Urinary bladder (tissue), 4 donors: ENCODE data around the gene TLX1. TPM values are rescaled to one million over a fixed set of nuclear protein-coding genes. Genes with fewer than 3 reads are reported as not detected.
A peak's percentile ranks its signal among the peaks of the same experiment; 100 is the strongest.

Experiments
- DNase-seq: peaks from one replicate; pipeline ENCODE4 v3.0.0-alpha.2; 2015; ENCODE audit errors: extremely low spot score
- H3K27ac ChIP-seq: one replicate; pipeline ENCODE4 v1.5.1; 2013; ENCODE audit warnings: low read depth, mild to moderate bottlenecking, moderate library complexity
- H3K36me3 ChIP-seq: one replicate; pipeline ENCODE4 v1.6.1; 2013; ENCODE audit warnings: mild to moderate bottlenecking, moderate library complexity; ENCODE audit not compliant: insufficient read depth
- H3K4me1 ChIP-seq: one replicate; pipeline ENCODE4 v1.6.1; 2013; ENCODE audit warnings: mild to moderate bottlenecking, moderate library complexity; ENCODE audit not compliant: insufficient read depth
- H3K4me3 ChIP-seq: one replicate; pipeline ENCODE4 v1.5.1; 2013; ENCODE audit warnings: low read depth, low read length
- WGBS: extraction: QIAGEN DNeasy Blood & Tissue Kit; methylation state at CpG from one replicate; pipeline ENCODE4 v1.1.7; 2013; 5-methylcytosine and 5-hydroxymethylcytosine counted together
- polyA plus RNA-seq: library from polyadenylated mRNA; stranded (reverse); fragments of 200-250 nt; gene quantifications from one replicate; pipeline ENCODE4 v1.2.3, GENCODE V29; 2013
- total RNA-seq: library from RNA; depleted of rRNA; stranded (reverse); fragments of >200 nt; gene quantifications from one replicate; pipeline ENCODE4 v1.2.3, GENCODE V29; 2014
- donor health status: healthy with polysubstance abuse.
- donor health status: healthy.

The TLX1 gene
- total and polyA plus RNA-seq, 2 donors: not detected

- Histone ChIP-seq H3K4me1 (no peaks in the 10 kb centered on the region), H3K27ac (no peak overlapping the region), H3K4me3 (peak overlapping the region; percentile 37), H3K36me3 (no peaks in the 10 kb centered on the region)
- 10% methylated on average over 41 of the region's 41 CpGs for WGBS
- no peak for DNase-seq
Observed at GRCh38 chr10:101120884-101121653, 10.0 kb upstream of the TLX1 start.

- no peaks in the 10 kb centered on the region for H3K36me3 ChIP-seq
- H3K27ac ChIP-seq: no peak overlapping the region
- DNase-seq: no peak
- no peaks in the 10 kb centered on the region for H3K4me1 ChIP-seq
- WGBS: 7% methylated on average over 15 of the region's 15 CpGs
- H3K4me3 ChIP-seq: no peak overlapping the region
Observed at GRCh38 chr10:101121654-101122031, 9.5 kb upstream of the TLX1 start.

GRCh38 chr10:101122270-101123084 lies 8.6 kb upstream of the TLX1 start:
- no peaks in the 10 kb centered on the region for H3K4me1 ChIP-seq
- H3K4me3 ChIP-seq: no peak overlapping the region
- H3K27ac ChIP-seq: no peak overlapping the region
- WGBS: 34% methylated on average over 16 of the region's 16 CpGs
- DNase-seq: no peak
- H3K36me3 ChIP-seq: no peaks in the 10 kb centered on the region

DNA sequence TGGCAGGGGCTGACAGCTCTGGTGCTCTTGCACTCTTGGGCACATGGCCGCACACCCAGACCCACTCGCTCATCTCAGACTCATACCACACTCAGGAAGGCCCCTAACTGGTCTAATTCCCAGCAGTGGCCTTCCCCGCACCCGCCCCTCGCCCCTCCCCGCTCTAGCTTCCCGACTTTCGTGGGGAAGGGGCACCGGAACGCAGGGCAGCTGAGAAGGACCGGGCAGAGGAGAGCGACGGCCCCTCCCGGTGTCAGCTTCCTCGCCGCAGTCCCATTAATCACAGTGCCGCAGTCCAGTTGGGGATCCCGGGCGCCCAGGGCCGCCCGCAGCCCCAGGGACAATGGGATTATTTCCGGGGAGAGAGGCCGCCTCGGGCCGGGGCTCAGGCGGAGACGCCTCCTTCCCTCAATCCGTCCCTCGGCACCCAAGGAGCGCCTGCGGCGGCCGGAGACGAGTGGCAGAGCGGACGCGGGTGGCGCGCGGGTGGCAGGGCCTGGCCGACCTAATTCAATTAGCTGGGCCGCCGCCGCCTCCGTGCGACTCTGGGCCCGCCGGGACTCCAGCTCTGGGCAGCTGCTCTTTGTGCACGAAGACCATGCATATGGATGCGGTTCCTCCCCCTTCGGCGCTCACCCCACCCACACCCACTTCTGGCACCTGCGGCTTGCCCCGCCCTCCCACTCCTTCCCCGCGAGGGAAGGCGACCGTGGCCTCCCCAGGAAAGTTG lies 7.8 kb upstream of the TLX1 start:
- no peaks in the 10 kb centered on the region for H3K4me1 ChIP-seq
- no peaks in the 10 kb centered on the region for H3K36me3 ChIP-seq
- peak overlapping the region; percentile 0 for H3K4me3 ChIP-seq
- no peak overlapping the region for H3K27ac ChIP-seq
- DNase-seq: no peak
- WGBS: 2% methylated on average over 58 of the region's 58 CpGs

GRCh38 chr10:101123815-101124617 lies 7.1 kb upstream of the TLX1 start:
- Histone ChIP-seq H3K4me1 (no peaks in the 10 kb centered on the region), H3K27ac (no peak overlapping the region), H3K4me3 (peak overlapping the region; percentile 0), H3K36me3 (no peaks in the 10 kb centered on the region)
- DNase-seq: no peak
- WGBS: 16% methylated on average over 13 of the region's 13 CpGs

DNA sequence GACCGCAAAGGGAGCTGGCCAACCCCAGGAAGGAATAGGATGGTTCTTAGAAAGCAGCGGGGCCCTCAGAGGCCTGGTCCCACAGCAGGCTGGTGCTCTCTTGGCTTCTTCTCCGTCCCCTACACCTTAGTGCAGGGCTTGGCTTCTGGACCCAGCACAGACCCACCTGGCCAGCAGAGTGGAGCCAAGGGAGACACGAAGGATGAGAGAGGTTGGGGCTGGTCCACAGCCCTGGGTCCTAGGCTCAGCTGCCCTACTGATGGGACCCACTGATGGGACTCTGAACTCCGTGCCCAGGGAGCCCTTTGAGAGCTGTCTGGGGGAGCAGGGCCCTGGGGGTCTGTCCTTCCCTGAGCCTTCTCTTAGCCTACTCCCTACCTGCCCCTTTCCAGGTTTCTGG lies 6.2 kb upstream of the TLX1 start:
- H3K4me3 ChIP-seq: no peak overlapping the region
- H3K4me1 ChIP-seq: no peaks in the 10 kb centered on the region
- no peak overlapping the region for H3K27ac ChIP-seq
- H3K36me3 ChIP-seq: no peaks in the 10 kb centered on the region
- DNase-seq: no peak
- 66% methylated on average over 5 of the region's 5 CpGs for WGBS

- WGBS: 11% methylated on average over 14 of the region's 14 CpGs
- no peaks in the 10 kb centered on the region for H3K4me1 ChIP-seq
- H3K36me3 ChIP-seq: no peaks in the 10 kb centered on the region
- H3K27ac ChIP-seq: no peak overlapping the region
- no peak overlapping the region for H3K4me3 ChIP-seq
- DNase-seq: no peak
Observed at GRCh38 chr10:101126684-101127628, 4.1 kb upstream of the TLX1 start.

GRCh38 chr10:101130141-101130540 lies 959 bp upstream of the TLX1 start:
- Histone ChIP-seq H3K4me3 (no peak overlapping the region), H3K4me1 (no peaks in the 10 kb centered on the region), H3K36me3 (no peaks in the 10 kb centered on the region), H3K27ac (no peak overlapping the region)
- no peak for DNase-seq
- WGBS: 40% methylated on average over 5 of the region's 5 CpGs

DNA sequence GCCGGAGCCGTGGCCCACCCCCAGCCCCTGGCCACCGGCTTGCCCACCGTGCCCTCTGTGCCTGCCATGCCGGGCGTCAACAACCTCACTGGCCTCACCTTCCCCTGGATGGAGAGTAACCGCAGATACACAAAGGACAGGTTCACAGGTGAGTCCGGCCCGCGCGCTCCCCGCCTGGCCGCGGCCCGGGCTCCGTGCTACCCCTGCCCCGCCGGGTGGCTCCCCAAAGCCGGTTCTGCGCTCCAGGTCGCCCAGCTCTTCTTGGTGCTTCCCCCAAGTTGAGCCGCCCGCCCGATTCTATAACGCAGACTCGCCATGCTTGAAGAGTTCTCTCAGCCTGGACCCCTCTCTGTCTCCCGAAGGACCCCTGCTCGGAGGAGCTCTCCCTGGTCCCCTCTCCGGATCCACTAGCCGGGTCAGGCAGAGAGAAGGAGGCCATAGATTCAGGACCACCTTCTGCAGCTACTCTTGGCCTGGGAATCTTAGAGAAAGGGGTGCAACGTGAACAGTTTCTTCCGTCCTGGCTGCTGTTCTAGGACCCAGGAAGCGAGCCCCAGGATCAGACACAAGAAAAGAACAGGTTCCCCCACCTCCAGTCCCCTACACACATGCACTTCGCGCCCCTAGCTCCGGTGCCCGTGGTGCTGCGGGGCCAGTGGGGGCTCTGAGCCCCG lies 999 bp downstream of the TLX1 start:
- Histone ChIP-seq H3K4me1 (no peaks in the 10 kb centered on the region), H3K27ac (no peak overlapping the region), H3K4me3 (no peak overlapping the region), H3K36me3 (no peaks in the 10 kb centered on the region)
- no peak for DNase-seq
- WGBS: 4% methylated on average over 39 of the region's 39 CpGs

GRCh38 chr10:101132636-101133473 lies 1.8 kb downstream of the TLX1 start:
- WGBS: 15% methylated on average over 24 of the region's 24 CpGs
- Histone ChIP-seq H3K36me3 (no peaks in the 10 kb centered on the region), H3K27ac (no peak overlapping the region), H3K4me1 (no peaks in the 10 kb centered on the region), H3K4me3 (no peak overlapping the region)
- no peak for DNase-seq

DNA sequence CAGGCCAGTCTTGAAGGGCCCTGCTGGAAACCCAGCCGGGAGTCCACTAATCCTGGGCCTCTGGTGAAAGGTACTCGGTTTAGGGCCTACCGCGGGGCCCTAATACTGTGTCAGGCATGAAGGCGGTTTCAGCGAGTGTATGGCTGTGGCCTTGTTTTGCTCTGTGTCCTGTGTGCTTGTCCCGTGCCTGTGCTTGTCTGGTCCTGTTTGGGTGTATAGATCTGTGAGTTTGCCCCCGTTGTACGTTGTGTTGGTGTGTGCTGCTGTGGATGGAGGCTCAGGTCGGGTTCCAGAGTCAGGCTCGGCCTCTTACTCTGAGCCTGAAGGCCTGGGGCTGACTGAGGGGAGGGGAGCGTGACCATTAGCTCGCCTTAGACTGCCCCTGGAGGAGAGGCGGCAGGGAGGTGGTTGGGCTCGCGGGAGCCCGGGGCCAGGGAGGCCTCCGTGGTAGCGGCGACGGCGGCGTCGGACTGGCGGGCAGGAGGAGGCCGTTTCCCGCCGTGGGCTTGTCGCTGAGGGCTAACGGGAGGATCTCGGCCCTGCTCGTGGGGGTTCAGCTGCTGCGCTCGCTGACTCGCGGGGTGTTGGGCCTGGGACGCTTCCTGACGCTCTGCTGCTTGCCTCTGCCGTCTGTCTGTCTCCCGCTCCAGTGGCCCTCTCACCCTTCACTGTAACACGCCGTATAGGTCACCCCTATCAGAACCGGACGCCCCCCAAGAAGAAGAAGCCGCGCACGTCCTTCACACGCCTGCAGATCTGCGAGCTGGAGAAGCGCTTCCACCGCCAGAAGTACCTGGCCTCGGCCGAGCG lies 2.6 kb downstream of the TLX1 start:
- Histone ChIP-seq H3K27ac (no peak overlapping the region), H3K36me3 (no peaks in the 10 kb centered on the region), H3K4me1 (no peaks in the 10 kb centered on the region), H3K4me3 (no peak overlapping the region)
- WGBS: 12% methylated on average over 54 of the region's 54 CpGs
- no peak for DNase-seq
